Activated CD8-positive, alpha-beta memory T cell treated with anti-CD3 and anti-CD28 coated beads, Interleukin-2, amount 50 U/mL, for 1 hour (primary cell): Measurements from ENCODE around the gene CCL19.

Experiments used
- DNase-seq: peaks from one replicate; pipeline ENCODE4 v3.0.0-alpha.2; 2020; ENCODE audit errors: extremely low read depth

CCL19 gene

DNA sequence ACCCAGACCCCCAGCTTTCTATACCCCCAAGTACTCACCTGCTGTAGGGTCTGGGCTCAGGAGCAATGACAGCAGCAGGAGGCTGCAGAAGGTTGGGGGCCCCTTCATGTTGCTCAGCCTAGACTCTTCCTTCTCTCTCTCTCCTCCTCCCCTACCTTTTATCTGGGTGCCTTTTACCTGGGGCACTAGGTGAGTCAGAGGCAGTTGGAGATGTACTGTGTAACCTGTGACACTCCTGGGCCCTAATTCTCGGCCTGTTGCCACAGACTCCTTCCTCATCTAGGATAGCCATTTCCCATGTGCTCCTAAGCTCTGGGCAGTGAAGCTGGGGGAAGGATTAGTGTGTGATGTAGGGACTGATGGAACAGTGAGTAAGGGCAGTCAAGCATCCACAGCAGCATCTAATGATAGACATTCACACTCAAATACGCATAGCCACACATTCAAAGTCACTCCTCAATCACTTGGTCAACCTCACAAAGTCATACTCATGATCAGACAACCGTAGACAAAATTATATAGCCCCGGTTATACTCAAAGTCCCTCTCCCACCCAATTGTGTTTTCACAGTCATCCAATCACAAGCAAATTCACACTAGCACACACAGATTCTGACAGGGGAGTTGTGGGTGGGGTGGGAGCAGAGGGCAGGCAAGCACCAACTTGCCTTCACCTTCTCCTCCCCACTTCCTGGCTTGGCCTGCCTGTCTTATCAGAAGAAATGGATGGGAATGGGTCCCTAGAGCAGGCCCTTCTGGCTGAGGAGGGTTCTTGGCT lies 28.4 kb downstream of the CCL19 start, which contains the start of gene CCL27:
Gene CCL27 (minus strand): TSS at position 132 of the 777 bp plus-strand sequence. CDS start 24 bp downstream, at position 108.
- no peak for DNase-seq

DNA sequence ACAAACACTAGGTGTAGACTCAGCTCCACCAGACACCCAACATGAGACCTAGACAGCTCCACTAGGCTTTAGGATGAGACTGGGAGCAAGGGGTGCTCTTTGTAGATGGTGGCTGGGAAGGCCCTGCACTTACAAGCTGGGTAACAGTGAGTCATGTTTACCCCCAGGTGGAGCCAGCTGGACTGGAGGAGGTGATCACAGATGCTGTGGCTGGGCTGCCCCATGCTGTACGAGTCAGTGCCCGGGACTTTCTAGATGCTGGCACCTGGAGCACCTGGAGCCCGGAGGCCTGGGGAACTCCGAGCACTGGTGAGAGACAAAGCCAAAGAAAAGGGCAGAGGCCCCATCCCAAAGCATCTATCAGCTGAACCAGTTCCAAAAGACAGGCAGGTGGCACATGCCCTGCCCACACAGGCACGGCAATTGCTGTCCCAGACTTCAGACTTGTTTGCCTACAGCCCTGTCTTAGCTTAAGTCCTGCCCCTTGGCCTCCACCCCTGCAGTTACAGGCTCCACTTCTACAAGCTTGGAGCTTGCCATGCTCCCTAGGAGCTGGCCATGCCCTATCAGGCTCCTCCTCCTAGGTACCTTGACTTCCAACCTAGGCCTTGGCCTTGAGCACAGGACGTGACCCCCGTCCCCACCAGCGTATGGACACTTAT lies 31.4 kb downstream of the CCL19 start:
- no peak for DNase-seq

DNA sequence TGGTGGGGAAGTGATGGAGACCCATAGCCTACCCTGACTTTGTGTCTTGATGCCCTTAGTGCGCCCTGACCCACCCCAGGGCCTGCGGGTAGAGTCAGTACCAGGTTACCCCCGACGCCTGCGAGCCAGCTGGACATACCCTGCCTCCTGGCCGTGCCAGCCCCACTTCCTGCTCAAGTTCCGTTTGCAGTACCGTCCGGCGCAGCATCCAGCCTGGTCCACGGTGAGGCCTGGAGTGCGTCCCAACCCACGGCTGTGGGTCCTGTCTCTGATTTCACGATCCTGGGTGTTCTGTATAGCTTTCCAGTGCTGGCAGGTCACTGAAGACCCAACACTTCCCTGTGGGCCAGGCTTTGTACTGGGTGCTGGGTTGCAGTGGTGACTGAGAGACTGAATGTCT lies 32.6 kb downstream of the CCL19 start:
- no peak for DNase-seq

DNA sequence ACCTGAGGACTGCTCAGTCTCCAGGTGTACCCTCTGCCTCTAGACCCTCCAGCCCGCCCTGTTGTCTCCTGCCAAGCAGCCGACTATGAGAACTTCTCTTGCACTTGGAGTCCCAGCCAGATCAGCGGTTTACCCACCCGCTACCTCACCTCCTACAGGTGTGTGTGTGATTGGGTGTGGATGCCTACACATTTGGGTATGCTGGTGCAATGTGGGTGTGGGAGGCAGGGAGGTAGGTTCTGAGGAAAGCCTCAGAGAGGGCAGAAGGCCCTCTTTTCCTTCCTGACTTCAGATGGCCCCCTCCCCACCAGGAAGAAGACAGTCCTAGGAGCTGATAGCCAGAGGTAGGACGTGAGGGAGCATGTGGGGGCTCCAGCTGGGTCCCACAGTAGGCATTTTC lies 34.1 kb downstream of the CCL19 start:
- no peak for DNase-seq

DNA sequence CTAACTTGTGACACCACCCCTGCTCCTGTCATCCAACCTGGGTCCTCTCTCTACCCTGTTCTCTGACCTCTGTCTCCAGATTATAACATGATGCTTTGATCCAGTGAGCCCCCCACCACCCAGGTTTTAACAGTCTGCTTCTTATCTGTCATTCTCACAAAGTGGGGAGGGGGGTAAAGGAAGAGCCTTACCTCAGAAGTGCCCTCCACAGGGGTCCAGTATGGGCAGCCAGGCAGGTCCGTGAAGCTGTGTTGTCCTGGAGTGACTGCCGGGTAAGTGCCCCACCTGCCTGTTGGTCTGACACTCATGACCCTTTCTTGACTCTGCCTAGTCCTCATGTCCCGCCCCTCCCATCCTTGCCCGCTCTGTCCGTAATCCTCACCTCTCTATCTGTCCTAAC lies 35.7 kb downstream of the CCL19 start:
- no peak for DNase-seq

DNA sequence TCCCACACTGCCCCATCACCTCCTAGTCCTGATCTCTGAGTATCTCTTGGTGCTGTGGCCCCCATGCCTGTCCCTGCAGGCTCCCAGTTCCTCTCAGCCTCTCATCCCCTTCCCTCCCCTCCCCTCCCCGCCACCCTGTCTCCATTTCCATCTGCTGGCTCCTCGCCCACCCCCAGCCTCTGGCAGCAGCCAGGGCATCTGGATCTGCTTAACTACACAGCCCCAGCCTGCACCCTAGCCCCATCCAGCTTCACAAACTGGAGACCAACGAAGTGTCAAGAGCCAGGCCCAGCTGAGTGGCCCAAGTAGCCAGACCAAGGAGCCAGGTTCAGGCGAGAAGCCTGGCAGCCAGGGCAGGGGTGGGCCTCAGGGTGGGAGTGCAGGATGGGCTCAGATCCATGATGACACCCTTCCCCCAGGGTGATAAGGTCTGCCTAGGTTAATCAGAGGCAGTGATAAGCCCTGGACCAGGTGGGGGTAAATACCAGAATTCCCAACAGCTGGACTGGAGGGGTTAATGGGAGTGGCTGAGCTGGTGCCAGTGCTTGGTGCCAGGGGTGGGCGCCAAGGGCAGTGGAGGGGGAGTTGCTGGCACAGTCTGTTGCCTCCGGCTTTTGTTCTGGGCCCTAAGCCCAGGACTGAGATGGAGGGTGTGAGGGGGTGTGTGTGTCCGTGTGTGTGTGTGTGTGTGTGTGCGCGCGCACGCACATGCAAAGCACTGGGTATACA lies 36.6 kb downstream of the CCL19 start:
- DNase-seq = no peak

DNA sequence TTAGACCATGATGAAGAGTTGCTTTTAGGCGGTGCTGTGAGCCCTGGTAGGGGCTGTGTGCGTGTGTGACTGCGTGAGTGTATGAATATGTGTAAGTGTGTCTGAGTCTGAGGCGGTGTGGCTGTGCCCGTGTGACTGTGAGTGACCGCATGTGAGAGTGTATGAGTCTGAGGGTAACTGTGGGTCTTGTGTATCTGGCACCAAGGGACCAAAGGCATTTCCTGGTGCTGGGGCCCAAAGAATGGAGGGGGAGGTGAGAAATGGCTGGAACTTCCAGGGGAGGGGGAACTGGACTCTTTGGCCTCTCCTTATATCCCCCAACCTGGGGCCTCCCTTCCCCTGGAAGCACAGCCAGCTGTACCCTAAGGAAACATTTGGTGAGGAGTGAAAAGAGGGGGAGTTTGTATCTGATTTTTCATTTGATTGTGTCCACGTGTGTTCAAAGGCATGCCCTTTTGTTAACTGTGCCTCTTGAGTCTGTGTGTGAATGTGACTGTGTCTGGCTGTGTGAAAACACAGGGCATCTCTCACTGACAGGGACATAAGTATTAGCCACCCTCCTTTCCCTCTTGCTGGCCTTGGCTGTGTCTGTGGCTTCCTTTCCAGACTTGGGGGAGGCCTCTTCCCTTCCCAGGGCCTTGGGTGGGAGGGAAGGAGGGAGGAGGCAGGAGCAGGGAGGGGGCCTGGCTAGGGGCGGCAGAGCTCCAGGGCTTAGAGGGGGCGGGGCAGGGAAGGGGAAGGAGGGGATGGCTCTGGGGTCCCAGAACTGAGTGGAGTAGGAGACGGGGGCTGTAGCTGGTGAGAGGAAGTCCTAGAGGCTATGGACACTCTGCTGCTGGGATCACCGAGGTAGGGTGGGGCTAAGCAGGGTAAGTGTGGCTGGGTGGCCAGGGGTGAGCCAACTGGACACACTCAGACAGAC lies 37.7 kb downstream of the CCL19 start:
- DNase-seq = no peak

DNA sequence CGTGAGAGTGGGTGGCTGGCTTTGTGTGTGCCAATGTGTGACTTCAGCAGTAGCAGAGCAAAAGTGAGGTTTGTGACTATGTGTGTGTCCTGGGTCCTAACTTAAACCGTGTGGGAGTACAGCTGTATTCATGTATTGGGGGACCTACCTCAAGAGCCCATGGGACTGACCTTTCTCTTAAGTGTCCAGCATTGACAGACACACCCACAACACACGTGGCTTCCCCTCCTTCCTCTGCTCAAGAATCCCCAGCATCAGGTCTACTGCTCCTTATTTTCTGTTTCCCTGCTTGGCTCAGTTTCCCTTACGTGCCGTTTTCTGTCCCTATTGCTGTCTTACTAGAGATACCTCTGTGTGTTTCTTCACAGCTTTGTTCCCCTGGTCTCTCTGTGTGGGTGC lies 38.5 kb downstream of the CCL19 start:
- DNase-seq = no peak

DNA sequence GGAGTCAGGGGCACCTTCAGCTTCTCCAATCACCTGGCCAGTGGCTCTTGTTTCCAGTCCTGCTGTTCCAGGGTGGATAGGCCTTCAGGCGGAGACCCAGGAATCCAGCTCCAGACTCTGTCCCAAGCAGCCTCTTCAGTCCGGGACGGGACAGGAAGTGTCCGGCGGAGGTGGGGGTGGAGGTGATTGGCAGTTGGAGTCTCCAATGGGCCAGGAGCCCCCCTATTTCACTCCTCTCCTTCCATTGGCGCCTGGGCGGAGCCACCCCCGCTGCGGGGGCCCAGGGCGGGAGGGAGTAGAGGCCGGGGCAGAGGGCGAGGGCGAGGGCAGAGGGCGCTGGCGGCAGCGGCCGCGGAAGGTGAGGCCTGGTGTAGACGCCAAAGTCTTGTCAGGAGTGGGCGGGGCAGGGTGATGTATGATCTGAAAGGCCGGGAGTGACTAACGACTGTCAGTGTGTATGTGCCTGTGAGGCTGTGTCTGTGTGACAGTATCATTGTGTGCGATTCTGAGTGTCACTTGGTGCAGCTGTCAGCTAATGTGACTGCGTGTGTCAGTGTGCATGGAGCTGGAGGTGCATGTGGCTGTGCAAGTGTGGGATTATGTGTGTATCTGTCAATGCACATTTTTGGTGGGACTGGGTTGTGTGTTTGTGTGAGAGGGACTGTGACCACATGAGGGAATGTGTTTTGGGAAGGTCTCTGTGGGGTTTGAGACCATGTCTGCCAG lies 39.0 kb downstream of the CCL19 start, which contains the start of gene IL11RA:
Gene IL11RA (plus strand): TSS at position 310 of the 726 bp plus-strand sequence. CDS start 3,033 bp downstream, outside the sequence.
- DNase-seq = no peak

DNA sequence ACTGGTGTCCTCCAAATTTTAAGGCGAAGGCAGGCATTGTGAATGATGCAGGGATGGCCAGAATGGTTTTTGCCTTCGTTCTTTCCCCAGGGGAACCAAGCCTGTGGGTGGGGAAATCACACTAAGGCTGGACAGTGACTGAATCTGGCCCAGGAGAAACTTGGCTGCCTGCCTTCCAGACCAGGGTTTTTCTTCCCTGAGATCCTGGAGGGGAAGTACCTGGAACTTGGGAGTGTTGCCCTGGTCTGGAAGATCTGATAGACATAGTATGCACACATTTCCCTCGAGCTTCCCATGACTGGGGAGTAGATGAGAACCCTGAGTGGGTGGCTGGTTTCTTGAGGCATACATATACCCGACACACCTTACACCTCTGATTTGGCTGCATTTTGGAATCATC lies 39.8 kb downstream of the CCL19 start:
- no peak for DNase-seq

DNA sequence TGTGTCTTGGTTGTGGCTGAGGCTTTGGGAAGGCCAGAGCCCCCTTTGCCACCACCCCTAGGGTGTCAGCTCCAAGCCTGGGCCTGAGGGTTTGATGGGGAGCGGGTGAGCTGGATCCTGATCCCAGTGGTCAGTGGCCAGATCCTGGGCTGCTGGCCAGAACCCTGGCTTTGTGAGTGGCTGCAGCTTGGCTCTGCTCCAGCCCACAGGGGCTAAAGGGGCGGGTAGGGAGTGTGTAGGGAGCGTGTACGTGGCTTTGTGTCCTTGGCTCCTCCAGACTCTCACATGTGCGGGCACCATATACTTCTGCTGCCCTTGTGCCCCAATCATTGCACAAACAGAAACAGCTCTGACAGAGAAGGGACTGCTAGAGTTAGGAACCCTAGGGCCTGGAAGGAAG lies 40.3 kb downstream of the CCL19 start:
- DNase-seq = no peak

DNA sequence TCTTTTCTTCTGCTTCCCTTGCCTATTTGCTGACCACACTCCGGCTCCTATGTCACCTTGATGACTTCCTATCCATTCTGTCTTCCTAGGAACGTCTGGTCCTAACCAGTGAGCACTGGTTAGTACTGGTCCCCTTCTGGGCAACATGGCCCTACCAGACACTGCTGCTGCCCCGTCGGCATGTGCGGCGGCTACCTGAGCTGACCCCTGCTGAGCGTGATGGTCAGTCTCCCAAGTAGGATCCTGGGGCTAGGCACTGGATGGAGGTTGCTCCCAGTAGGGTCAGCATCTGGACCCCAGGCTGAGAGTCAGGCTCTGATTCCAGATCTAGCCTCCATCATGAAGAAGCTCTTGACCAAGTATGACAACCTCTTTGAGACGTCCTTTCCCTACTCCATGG lies 42.4 kb downstream of the CCL19 start:
- DNase-seq = no peak

DNA sequence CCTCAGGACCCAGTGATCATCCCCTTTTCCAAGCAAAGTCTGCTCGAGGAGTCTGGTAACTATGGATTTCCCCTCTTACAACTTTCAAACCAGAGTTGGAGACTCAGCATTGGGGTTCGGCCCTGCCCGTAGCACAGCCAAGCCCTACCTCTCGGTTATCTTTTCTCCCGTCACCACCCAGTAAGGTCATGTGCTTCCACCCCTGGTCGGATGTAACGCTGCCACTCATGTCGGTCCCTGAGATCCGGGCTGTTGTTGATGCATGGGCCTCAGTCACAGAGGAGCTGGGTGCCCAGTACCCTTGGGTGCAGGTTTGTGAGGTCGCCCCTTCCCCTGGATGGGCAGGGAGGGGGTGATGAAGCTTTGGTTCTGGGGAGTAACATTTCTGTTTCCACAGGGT lies 43.4 kb downstream of the CCL19 start:
- no peak for DNase-seq

DNA sequence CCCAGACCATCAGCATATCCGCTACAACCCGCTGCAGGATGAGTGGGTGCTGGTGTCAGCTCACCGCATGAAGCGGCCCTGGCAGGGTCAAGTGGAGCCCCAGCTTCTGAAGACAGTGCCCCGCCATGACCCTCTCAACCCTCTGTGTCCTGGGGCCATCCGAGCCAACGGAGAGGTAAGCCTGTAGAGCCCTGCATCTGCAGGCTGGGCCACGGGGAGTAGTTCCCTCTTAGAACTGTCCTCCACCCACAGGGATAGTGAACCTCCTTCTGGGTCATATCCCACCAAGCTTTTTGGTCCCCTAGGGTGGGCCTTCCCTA lies 44.0 kb downstream of the CCL19 start:
- no peak for DNase-seq

DNA sequence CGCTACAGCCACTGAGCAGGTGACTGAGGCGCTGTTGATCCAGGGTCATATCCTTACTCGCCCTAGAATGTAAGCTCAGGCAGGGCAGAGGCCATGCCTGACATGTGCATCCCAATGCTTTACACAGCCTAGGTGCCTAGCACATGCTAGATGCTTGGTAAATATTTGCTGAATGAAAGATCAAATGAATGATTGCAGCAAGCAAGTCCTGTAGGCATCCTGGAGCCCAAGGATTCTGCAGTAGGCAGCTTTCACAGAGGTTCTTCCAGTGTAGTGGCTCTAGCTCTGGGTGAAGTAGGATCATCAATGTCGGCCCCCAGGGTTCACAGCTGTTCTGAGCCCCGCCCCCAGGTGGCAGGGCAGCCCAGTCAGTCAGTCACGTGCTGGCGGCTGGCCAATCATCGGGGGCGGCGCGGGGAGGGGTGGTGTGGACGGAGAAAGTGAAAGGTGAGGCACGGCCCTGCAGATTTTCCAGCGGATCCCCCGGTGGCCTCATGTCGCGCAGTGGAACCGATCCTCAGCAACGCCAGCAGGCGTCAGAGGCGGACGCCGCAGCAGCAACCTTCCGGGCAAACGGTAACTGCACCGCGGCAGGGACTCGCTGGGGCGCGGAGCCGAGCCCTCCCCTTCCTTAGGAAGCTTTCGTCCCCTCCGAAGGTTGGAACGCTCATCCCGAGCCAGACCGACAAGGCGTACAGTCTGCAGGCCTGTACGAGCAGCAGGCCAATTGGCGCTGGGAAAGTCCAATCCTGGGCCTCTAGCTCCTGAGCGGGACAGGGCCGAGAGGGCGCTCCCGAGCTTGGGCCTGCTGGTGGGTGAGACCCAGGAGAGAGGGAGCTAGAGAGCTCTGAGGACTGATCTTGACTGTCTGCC lies 44.6 kb downstream of the CCL19 start, which contains the start of gene GALT:
Gene GALT (plus strand): TSS at position 465 of the 873 bp plus-strand sequence. CDS start 30 bp downstream, at position 495.
- DNase-seq = peak; percentile 91

DNA sequence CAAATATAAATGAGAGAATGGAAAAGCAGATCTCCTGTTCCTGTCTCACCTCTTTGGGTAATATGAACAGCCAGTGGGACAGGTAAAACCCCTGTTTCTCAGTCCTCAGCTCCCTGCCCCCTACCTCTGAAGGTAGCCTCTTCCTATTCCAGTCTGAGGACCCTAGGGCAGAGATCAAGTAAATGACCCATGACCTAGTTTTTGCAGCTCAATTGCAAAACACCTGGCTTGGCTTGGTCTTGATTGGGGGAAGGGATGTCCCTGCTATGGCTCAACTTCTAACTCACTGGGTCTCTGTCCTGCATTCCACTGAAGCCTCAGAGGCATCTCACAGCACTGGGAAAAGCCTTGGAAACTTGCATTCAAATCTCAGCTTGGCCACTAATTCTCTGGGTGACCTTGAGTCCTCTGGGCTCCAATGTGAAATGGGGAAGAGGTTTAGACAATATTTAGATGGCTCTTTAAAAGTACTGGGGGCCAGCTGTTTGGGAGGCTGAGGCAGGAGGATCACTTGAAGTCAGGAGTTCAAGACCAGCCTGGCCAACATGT lies 46.2 kb downstream of the CCL19 start:
- DNase-seq = no peak

DNA sequence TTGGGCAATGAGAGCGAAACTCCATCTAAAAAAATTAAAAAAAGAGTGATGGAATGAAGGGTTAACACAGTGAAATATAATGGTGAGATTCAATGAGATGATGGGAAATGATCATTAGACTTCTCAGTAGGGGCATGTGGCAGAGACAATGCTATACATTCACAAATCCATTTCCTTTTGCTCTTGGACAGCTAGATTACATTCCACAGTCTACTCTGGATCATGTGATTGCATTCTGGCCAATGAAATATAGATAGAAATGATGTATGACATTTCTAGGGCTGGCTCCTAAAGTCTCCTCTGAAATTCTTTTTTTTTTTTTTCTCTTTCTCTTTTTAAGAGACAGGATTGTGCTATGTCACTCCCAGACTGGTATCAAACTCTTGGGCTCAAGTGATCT lies 48.4 kb downstream of the CCL19 start:
- DNase-seq = no peak
